Measurements from ENCODE around the gene APBA1. TPM values are rescaled to one million over a fixed set of nuclear protein-coding genes. Genes with fewer than 3 reads are reported as not detected.

APBA1 gene
- total and polyA plus RNA-seq, 2 donors (not counting 3 experiments of a cell fraction or from before 2014, with no cell fraction given): 6.1 to 11.3 TPM

GRCh38 chr9:69444791-69445190 lies 227.4 kb downstream of the APBA1 start:
- intact Hi-C loops (cut with micrococcal nuclease): no loop called here
- no peak overlapping the region for H3K9ac ChIP-seq (replicated peaks; ENCODE audit: extremely low read depth, insufficient read depth, low read length)
- no peaks in the 10 kb centered on the region for H3K9me1 ChIP-seq (replicated peaks; ENCODE audit: control insufficient read depth, extremely low read depth, insufficient read depth, low read length)
- H3K9me3 ChIP-seq (replicated peaks; ENCODE audit: control insufficient read depth, insufficient read depth, low read length): no peaks in the 10 kb centered on the region
- H2AFZ ChIP-seq (ENCODE audit: low read depth, low read length): no peak overlapping the region
- H3K27ac ChIP-seq (ENCODE audit: insufficient read depth, low read depth, low read length): no peak overlapping the region
- H3K27me3 ChIP-seq (ENCODE audit: control insufficient read depth in 2 of 2, insufficient read depth in 2 of 2, low read length in 2 of 2): no peaks in the 10 kb centered on the region
- H3K4me3 ChIP-seq (replicated peaks in 1 of 3; ENCODE audit: insufficient read depth in 1 of 3, low read depth in 1 of 3, low read length in 3 of 3): no peak overlapping the region
- FAIRE-seq (no peak), DNase-seq (ENCODE audit: low read depth, low spot score) (no peak)
- H3K79me2 ChIP-seq (ENCODE audit: control insufficient read depth, insufficient read depth, low read length): no peaks in the 10 kb centered on the region
- POLR2A ChIA-PET: no interaction called here
- H3K4me1 ChIP-seq (ENCODE audit: control insufficient read depth, extremely low read depth, insufficient read depth, low read length): no peaks in the 10 kb centered on the region
- CTCF ChIA-PET: no interaction called here
- dilution Hi-C loops (cut with MboI; ENCODE audit: extremely low pct_ligation_motif_present, low sequenced_read_pairs): no loop called here
- no TSS peak for BruUV-seq (replicated peaks)
- H3K4me2 ChIP-seq (ENCODE audit: insufficient read depth, low read length): no peak overlapping the region
- H4K20me1 ChIP-seq (replicated peaks; ENCODE audit: control insufficient read depth, extremely low read depth, insufficient read depth, low read length): no peaks in the 10 kb centered on the region
- no peaks in the 10 kb centered on the region for H3K36me3 ChIP-seq (ENCODE audit: control insufficient read depth in 2 of 2, extremely low read depth in 1 of 2, insufficient read depth in 2 of 2, low read length in 2 of 2)
- TF ChIP-seq CTCF (IDR thresholded peaks at IDR 0.05; ENCODE audit: extremely low read depth in 1 of 2, insufficient read depth in 1 of 2, low read depth in 1 of 2, low read length in 2 of 2): no peak
- TF ChIP-seq MAX (IDR thresholded peaks at IDR 0.05; ENCODE audit: insufficient read depth, insufficient read length): no peak
- no peak for TF ChIP-seq EZH2 (IDR thresholded peaks at IDR 0.05; ENCODE audit: borderline replicate concordance, low read depth, low read length, severe bottlenecking)
- TF ChIP-seq POLR2AphosphoS5 (IDR thresholded peaks at IDR 0.05; ENCODE audit: insufficient read depth, low read depth, low read length): no peak
- TF ChIP-seq FOS (IDR thresholded peaks at IDR 0.05; ENCODE audit: borderline replicate concordance, insufficient read depth, low read length): no peak
- no peak for TF ChIP-seq JUN (IDR thresholded peaks at IDR 0.05; ENCODE audit: borderline replicate concordance, insufficient read depth, insufficient read length, low read depth)
- TF ChIP-seq GATA2 (IDR thresholded peaks at IDR 0.05; ENCODE audit: insufficient read depth, insufficient read length, low read depth, low read length): no peak
- TF ChIP-seq MYC (IDR thresholded peaks at IDR 0.05; ENCODE audit: low read depth, low read length): no peak
